GM23338 (cell line): ENCODE measurements around the gene SCAF8. TPM values are rescaled to one million over a fixed set of nuclear protein-coding genes. Genes with fewer than 3 reads are reported as not detected.

Source experiments
- ATAC-seq: fragments of 200-7000 bp; cut with Tn5 transposase; 3 replicates; pipeline ENCODE4 v1.9.1; 2020
- DNase-seq: peaks from one replicate; pipeline ENCODE4 v3.0.0-alpha.2; 2015; ENCODE audit warnings: low spot score
- H2AFZ ChIP-seq: fragments of 200-600 bp; sonication (generic); 2 replicates; pipeline ENCODE4 v1.8.0; 2016; ENCODE audit warnings: antibody characterized with exemption, mild to moderate bottlenecking, moderate library complexity
- H3F3A ChIP-seq: fragments of 200-600 bp; sonication (generic); replicated peaks from 2 replicates; pipeline ENCODE4 v1.8.0; 2017; ENCODE audit warnings: antibody characterized with exemption, mixed run types, low read depth
- H3K27ac ChIP-seq: fragments of 200-600 bp; sonication (generic); 2 replicates; pipeline ENCODE4 v1.6.1; 2016; ENCODE audit warnings: low read depth
- H3K27me3 ChIP-seq: fragments of 200-600 bp; sonication (generic); 2 replicates; pipeline ENCODE4 v1.8.0; 2016; ENCODE audit warnings: mild to moderate bottlenecking, mixed run types, moderate library complexity; ENCODE audit not compliant: insufficient read depth
- H3K36me3 ChIP-seq: fragments of 200-600 bp; sonication (generic); 2 replicates; pipeline ENCODE4 v1.8.0; 2016; ENCODE audit warnings: mild to moderate bottlenecking; ENCODE audit not compliant: insufficient read depth
- H3K4me1 ChIP-seq: fragments of 200-600 bp; sonication (generic); 2 replicates; pipeline ENCODE4 v1.8.0; 2016; ENCODE audit warnings: mild to moderate bottlenecking, moderate library complexity; ENCODE audit not compliant: insufficient read depth
- H3K4me2 ChIP-seq: fragments of 200-600 bp; sonication (generic); 2 replicates; pipeline ENCODE4 v1.7.1; 2017; ENCODE audit warnings: mixed run types
- H3K4me3 ChIP-seq: fragments of 200-600 bp; sonication (generic); 2 replicates; pipeline ENCODE4 v1.6.1; 2016; ENCODE audit warnings: mixed run types
- H3K79me2 ChIP-seq: fragments of 200-600 bp; sonication (generic); replicated peaks from 2 replicates; pipeline ENCODE4 v1.8.0; 2017; ENCODE audit warnings: mild to moderate bottlenecking; ENCODE audit not compliant: insufficient read depth
- H3K9me2 ChIP-seq: fragments of 200-600 bp; sonication (generic); 2 replicates; pipeline ENCODE4 v1.8.0; 2017; ENCODE audit not compliant: insufficient read depth
- H4K20me1 ChIP-seq: fragments of 200-600 bp; sonication (generic); replicated peaks from 2 replicates; pipeline ENCODE4 v1.8.0; 2017; ENCODE audit warnings: mild to moderate bottlenecking; ENCODE audit not compliant: insufficient read depth
- H3K27ac Mint-ChIP-seq: 2 replicates; pipeline ENCODE4 v1.8.0; 2020; ENCODE audit warnings: inconsistent platforms, mild to moderate bottlenecking, moderate library complexity, mixed read lengths
- H3K27me3 Mint-ChIP-seq: 3 replicates; pipeline ENCODE4 v1.8.0; 2022; ENCODE audit warnings: low read depth, mild to moderate bottlenecking, moderate library complexity, mixed read lengths, inconsistent platforms; ENCODE audit not compliant: insufficient read depth, poor library complexity
- H3K36me3 Mint-ChIP-seq: 3 replicates; pipeline ENCODE4 v1.8.0; 2021; ENCODE audit warnings: low read depth, mild to moderate bottlenecking, inconsistent platforms, moderate library complexity, mixed read lengths
- H3K4me1 Mint-ChIP-seq: 3 replicates; pipeline ENCODE4 v1.8.0; 2020; ENCODE audit warnings: mild to moderate bottlenecking, inconsistent platforms, mixed read lengths
- H3K4me3 Mint-ChIP-seq: 3 replicates; pipeline ENCODE4 v1.8.0; 2021; ENCODE audit warnings: moderate library complexity, mild to moderate bottlenecking, inconsistent platforms, mixed read lengths
- H3K9me3 Mint-ChIP-seq: 3 replicates; pipeline ENCODE4 v1.8.0; 2020; ENCODE audit warnings: moderate library complexity, mild to moderate bottlenecking, inconsistent platforms, mixed read lengths
- EZH2phosphoT487 ChIP-seq: fragments of 200-600 bp; sonication (generic); IDR thresholded peaks from one replicate; pipeline ENCODE4 v1.8.1; 2018; ENCODE audit warnings: antibody characterized with exemption; ENCODE audit not compliant: unreplicated experiment
- JUNB ChIP-seq: IDR thresholded peaks from one replicate; pipeline ENCODE4 v1.6.1; 2016; ENCODE audit warnings: antibody characterized with exemption; ENCODE audit not compliant: unreplicated experiment
- POLR2AphosphoS5 ChIP-seq: IDR thresholded peaks from 2 replicates; pipeline ENCODE4 v1.6.1; 2016; ENCODE audit warnings: antibody characterized with exemption, low read depth
- ZNF114 ChIP-seq: fragments of 250-450 bp; sonication (Bioruptor Pico); IDR thresholded peaks from 2 replicates; pipeline ENCODE4 v1.5.0; 2020; ENCODE audit warnings: mild to moderate bottlenecking, moderate library complexity
- polyA plus RNA-seq: library from polyadenylated mRNA; unstranded; fragments of >200 nt; fragmentation: Nextera tagmentation; extraction: Ambion mirVana; gene quantifications from 2 replicates; pipeline ENCODE4 v1.2.1, GENCODE V29; 2016
- total RNA-seq: library from RNA; depleted of rRNA; stranded (reverse); fragments of >200 nt; shearing (Covaris generic); gene quantifications from 2 replicates; pipeline ENCODE4 v1.2.3, GENCODE V29; 2014
- TF ChIP-seq, protein P1 (sequence below): fragments of 250-450 bp; sonication (Bioruptor Pico); IDR thresholded peaks from 2 replicates; pipeline ENCODE4 v1.5.0; 2020; ENCODE audit warnings: mild to moderate bottlenecking, moderate library complexity
- TF ChIP-seq, protein P2 (sequence below): IDR thresholded peaks from one replicate; pipeline ENCODE4 v1.6.1; 2018; ENCODE audit warnings: antibody characterized with exemption; ENCODE audit not compliant: unreplicated experiment

Gene SCAF8
- total and polyA plus RNA-seq, 2 experiments from 2014 or later: 13.8 to 37.9 TPM

DNA sequence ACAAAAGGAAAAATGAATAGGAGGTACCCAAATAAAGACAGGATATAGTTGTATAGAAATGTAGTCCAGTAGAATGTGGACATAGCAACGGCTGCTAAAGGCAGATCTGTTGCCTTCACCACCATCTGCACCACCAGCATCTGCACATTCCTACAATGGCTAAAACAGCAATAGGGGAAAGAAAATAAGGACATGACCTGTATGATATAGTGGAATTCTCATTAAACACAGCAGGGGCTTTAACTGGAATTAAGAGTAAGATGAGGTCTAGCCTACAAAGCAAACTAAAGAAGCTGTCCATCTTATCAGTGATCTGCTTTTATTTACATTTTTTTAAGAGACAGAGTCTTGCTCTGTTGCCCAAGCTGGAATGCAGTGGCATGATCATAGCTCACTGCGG lies 26.8 kb upstream of the SCAF8 start (continued):
- TF ChIP-seq, protein P1, sequence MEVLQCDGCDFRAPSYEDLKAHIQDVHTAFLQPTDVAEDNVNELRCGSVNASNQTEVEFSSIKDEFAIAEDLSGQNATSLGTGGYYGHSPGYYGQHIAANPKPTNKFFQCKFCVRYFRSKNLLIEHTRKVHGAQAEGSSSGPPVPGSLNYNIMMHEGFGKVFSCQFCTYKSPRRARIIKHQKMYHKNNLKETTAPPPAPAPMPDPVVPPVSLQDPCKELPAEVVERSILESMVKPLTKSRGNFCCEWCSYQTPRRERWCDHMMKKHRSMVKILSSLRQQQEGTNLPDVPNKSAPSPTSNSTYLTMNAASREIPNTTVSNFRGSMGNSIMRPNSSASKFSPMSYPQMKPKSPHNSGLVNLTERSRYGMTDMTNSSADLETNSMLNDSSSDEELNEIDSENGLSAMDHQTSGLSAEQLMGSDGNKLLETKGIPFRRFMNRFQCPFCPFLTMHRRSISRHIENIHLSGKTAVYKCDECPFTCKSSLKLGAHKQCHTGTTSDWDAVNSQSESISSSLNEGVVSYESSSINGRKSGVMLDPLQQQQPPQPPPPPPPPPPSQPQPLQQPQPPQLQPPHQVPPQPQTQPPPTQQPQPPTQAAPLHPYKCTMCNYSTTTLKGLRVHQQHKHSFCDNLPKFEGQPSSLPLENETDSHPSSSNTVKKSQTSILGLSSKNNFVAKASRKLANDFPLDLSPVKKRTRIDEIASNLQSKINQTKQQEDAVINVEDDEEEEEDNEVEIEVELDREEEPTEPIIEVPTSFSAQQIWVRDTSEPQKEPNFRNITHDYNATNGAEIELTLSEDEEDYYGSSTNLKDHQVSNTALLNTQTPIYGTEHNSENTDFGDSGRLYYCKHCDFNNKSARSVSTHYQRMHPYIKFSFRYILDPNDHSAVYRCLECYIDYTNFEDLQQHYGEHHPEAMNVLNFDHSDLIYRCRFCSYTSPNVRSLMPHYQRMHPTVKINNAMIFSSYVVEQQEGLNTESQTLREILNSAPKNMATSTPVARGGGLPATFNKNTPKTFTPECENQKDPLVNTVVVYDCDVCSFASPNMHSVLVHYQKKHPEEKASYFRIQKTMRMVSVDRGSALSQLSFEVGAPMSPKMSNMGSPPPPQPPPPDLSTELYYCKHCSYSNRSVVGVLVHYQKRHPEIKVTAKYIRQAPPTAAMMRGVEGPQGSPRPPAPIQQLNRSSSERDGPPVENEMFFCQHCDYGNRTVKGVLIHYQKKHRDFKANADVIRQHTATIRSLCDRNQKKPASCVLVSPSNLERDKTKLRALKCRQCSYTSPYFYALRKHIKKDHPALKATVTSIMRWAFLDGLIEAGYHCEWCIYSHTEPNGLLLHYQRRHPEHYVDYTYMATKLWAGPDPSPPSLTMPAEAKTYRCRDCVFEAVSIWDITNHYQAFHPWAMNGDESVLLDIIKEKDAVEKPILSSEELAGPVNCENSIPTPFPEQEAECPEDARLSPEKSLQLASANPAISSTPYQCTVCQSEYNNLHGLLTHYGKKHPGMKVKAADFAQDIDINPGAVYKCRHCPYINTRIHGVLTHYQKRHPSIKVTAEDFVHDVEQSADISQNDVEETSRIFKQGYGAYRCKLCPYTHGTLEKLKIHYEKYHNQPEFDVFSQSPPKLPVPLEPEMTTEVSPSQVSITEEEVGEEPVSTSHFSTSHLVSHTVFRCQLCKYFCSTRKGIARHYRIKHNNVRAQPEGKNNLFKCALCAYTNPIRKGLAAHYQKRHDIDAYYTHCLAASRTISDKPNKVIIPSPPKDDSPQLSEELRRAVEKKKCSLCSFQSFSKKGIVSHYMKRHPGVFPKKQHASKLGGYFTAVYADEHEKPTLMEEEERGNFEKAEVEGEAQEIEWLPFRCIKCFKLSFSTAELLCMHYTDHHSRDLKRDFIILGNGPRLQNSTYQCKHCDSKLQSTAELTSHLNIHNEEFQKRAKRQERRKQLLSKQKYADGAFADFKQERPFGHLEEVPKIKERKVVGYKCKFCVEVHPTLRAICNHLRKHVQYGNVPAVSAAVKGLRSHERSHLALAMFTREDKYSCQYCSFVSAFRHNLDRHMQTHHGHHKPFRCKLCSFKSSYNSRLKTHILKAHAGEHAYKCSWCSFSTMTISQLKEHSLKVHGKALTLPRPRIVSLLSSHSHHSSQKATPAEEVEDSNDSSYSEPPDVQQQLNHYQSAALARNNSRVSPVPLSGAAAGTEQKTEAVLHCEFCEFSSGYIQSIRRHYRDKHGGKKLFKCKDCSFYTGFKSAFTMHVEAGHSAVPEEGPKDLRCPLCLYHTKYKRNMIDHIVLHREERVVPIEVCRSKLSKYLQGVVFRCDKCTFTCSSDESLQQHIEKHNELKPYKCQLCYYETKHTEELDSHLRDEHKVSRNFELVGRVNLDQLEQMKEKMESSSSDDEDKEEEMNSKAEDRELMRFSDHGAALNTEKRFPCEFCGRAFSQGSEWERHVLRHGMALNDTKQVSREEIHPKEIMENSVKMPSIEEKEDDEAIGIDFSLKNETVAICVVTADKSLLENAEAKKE (CRISPR knock-in tag): no peak
- TF ChIP-seq EZH2phosphoT487: no peak
- TF ChIP-seq, protein P2, sequence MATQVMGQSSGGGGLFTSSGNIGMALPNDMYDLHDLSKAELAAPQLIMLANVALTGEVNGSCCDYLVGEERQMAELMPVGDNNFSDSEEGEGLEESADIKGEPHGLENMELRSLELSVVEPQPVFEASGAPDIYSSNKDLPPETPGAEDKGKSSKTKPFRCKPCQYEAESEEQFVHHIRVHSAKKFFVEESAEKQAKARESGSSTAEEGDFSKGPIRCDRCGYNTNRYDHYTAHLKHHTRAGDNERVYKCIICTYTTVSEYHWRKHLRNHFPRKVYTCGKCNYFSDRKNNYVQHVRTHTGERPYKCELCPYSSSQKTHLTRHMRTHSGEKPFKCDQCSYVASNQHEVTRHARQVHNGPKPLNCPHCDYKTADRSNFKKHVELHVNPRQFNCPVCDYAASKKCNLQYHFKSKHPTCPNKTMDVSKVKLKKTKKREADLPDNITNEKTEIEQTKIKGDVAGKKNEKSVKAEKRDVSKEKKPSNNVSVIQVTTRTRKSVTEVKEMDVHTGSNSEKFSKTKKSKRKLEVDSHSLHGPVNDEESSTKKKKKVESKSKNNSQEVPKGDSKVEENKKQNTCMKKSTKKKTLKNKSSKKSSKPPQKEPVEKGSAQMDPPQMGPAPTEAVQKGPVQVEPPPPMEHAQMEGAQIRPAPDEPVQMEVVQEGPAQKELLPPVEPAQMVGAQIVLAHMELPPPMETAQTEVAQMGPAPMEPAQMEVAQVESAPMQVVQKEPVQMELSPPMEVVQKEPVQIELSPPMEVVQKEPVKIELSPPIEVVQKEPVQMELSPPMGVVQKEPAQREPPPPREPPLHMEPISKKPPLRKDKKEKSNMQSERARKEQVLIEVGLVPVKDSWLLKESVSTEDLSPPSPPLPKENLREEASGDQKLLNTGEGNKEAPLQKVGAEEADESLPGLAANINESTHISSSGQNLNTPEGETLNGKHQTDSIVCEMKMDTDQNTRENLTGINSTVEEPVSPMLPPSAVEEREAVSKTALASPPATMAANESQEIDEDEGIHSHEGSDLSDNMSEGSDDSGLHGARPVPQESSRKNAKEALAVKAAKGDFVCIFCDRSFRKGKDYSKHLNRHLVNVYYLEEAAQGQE: no peak

DNA sequence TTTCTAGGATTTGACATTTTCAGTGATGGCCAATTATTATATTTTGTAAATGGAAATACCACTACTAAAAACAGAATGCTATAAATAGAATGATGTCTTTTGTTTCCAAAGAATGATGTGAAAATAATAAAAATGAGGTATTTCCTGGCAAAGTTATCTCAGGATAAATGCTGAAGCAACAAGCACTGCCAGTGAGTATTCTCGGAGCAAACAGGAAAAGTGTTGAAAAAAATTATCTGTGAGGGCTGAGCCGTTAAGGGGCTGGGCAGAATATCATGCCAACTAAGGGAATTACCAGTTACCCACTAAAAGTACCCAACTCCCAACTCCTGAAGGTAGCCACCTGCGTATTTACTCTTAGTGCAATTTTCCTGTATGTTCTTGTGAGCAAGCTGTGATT lies 23.6 kb upstream of the SCAF8 start:
- H3K36me3 Mint-ChIP-seq: no peaks in the 10 kb centered on the region
- H3K4me2 ChIP-seq: no peak overlapping the region
- H4K20me1 ChIP-seq: no peaks in the 10 kb centered on the region
- no peaks in the 10 kb centered on the region for H3K4me1 Mint-ChIP-seq
- H3K9me2 ChIP-seq: no peaks in the 10 kb centered on the region
- ATAC-seq (no peak), DNase-seq (no peak)
- no peaks in the 10 kb centered on the region for H3K27me3 ChIP-seq
- no peaks in the 10 kb centered on the region for H3F3A ChIP-seq
- H3K27ac ChIP-seq: no peak overlapping the region
- no peak overlapping the region for H2AFZ ChIP-seq
- no peaks in the 10 kb centered on the region for H3K36me3 ChIP-seq
- H3K4me1 ChIP-seq: no peaks in the 10 kb centered on the region
- H3K27me3 Mint-ChIP-seq: peaks cover 6% of the 10 kb centered on the region
- H3K27ac Mint-ChIP-seq: no peak overlapping the region
- no peak overlapping the region for H3K4me3 ChIP-seq
- no peak overlapping the region for H3K4me3 Mint-ChIP-seq
- no peaks in the 10 kb centered on the region for H3K79me2 ChIP-seq
- H3K9me3 Mint-ChIP-seq: no peaks in the 10 kb centered on the region
- TF ChIP-seq EZH2phosphoT487 (no peak), POLR2AphosphoS5 (no peak), JUNB (no peak), ZNF114 (CRISPR knock-in tag) (no peak)
- TF ChIP-seq, protein P1 (CRISPR knock-in tag): no peak
